ENCODE results near the gene KNDC1.

- no peak for TF ChIP-seq REST (IDR thresholded peaks at IDR 0.05; ENCODE audit: borderline replicate concordance)
- TF ChIP-seq MXI1 (conservative IDR thresholded peaks at IDR 0.05; ENCODE audit: poor library complexity, severe bottlenecking), result no peak
Measured at GRCh38 chr10:133197786-133198185, 37.8 kb downstream of the KNDC1 start.
